Measurements from ENCODE around the gene CAPN9.

DNA sequence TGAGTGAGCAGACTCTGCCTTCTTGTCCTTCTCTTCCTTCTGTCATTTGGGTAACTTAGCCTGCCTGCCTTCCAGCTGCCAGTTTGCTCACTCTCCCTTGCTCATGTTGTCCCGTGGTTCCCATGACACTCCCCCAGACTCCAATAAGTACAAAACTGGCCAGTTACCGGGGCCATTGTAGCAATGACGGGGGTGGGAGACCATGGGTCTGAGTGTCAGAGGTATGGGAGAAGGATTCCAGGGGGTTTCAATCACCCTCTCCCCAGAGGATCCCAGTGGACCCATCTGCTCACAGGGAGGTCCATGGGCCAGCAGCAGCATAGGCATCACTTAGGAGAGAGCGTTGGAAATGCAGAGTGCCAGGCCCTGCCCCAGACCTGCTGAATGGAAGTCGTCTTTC is 51.3 kb downstream of the CAPN9 start:
- TF ChIP-seq, protein P1, sequence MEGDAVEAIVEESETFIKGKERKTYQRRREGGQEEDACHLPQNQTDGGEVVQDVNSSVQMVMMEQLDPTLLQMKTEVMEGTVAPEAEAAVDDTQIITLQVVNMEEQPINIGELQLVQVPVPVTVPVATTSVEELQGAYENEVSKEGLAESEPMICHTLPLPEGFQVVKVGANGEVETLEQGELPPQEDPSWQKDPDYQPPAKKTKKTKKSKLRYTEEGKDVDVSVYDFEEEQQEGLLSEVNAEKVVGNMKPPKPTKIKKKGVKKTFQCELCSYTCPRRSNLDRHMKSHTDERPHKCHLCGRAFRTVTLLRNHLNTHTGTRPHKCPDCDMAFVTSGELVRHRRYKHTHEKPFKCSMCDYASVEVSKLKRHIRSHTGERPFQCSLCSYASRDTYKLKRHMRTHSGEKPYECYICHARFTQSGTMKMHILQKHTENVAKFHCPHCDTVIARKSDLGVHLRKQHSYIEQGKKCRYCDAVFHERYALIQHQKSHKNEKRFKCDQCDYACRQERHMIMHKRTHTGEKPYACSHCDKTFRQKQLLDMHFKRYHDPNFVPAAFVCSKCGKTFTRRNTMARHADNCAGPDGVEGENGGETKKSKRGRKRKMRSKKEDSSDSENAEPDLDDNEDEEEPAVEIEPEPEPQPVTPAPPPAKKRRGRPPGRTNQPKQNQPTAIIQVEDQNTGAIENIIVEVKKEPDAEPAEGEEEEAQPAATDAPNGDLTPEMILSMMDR (IDR thresholded peaks at IDR 0.05; ENCODE audit: low read length) = no peak
- no peak for TF ChIP-seq EZH2 (IDR thresholded peaks at IDR 0.05; ENCODE audit: borderline replicate concordance, low read length)

Data from OCI-LY1 (cell line).